Activated T-helper 2 cell treated with anti-CD3 and anti-CD28 coated beads, Interferon-gamma antibody, Interleukin-2, Interleukin-4, amounts not matched to agents 10 μg/mL and 5 μg/mL and 100 μg/mL, durations not matched to agents 14 hours and 24 hours and 36 hours (primary cell): Measurements from ENCODE around the gene ALDH1B1. TPM values are rescaled to one million over a fixed set of nuclear protein-coding genes. Genes with fewer than 3 reads are reported as not detected.
"Not testable (repeated sequence)": the region's sequence is repeated elsewhere in the genome, so short reads cannot be mapped to it uniquely, and the experiment has no call there.

Experiments
- DNase-seq: peaks from one replicate; pipeline ENCODE4 v3.0.0; 2021; ENCODE audit warnings: low spot score
- H3K27ac Mint-ChIP-seq: one replicate; pipeline ENCODE4 v1.8.0; 2021; ENCODE audit warnings: mixed read lengths
- H3K27me3 Mint-ChIP-seq: one replicate; pipeline ENCODE4 v1.8.0; 2021; ENCODE audit warnings: low read depth, mixed read lengths
- H3K36me3 Mint-ChIP-seq: one replicate; pipeline ENCODE4 v1.8.0; 2021; ENCODE audit warnings: low read depth, mixed read lengths
- H3K4me1 Mint-ChIP-seq: one replicate; pipeline ENCODE4 v1.8.0; 2021; ENCODE audit warnings: low read depth, mixed read lengths
- H3K4me3 Mint-ChIP-seq: one replicate; pipeline ENCODE4 v1.8.0; 2021; ENCODE audit warnings: low read depth, mild to moderate bottlenecking, moderate library complexity, mixed read lengths
- H3K9me3 Mint-ChIP-seq: one replicate; pipeline ENCODE4 v1.8.0; 2021; ENCODE audit warnings: mixed read lengths
- intact Hi-C: fragments of 100-400 bp; cut with micrococcal nuclease; formaldehyde crosslinking; loops from one replicate; pipeline ENCODE4 v1.15.1; 2023
- total RNA-seq: library from RNA; stranded (reverse); gene quantifications from 2 replicates; pipeline ENCODE4 v1.2.3, GENCODE V29; 2022

The ALDH1B1 gene
- total RNA-seq, 1 donor from 2014 or later, result 39.3 TPM

GRCh38 chr9:38368731-38369130, 23.8 kb upstream of the ALDH1B1 start:
- H3K4me3 Mint-ChIP-seq, result no peak overlapping the region
- intact Hi-C loops, result loop anchor here (10.0 kb wide), 2 partner anchors 284 to 624 kb away; no protein-coding TSS in a partner anchor
- H3K36me3 Mint-ChIP-seq, result no peaks in the 10 kb centered on the region
- DNase-seq, result no peak
- peaks cover 3% of the 10 kb centered on the region for H3K27me3 Mint-ChIP-seq
- no peaks in the 10 kb centered on the region for H3K9me3 Mint-ChIP-seq
- H3K27ac Mint-ChIP-seq, result no peak overlapping the region
- H3K4me1 Mint-ChIP-seq, result no peaks in the 10 kb centered on the region

GRCh38 chr9:38370176-38370575, 22.3 kb upstream of the ALDH1B1 start:
- H3K36me3 Mint-ChIP-seq, result no peaks in the 10 kb centered on the region
- no peaks in the 10 kb centered on the region for H3K9me3 Mint-ChIP-seq
- H3K4me1 Mint-ChIP-seq, result no peaks in the 10 kb centered on the region
- H3K27ac Mint-ChIP-seq, result no peak overlapping the region
- H3K4me3 Mint-ChIP-seq, result no peak overlapping the region
- intact Hi-C loops, result no loop called here
- H3K27me3 Mint-ChIP-seq, result peaks cover 4% of the 10 kb centered on the region
- no peak for DNase-seq

- Mint-ChIP-seq H3K9me3 (no peaks in the 10 kb centered on the region), H3K4me3 (no peak overlapping the region), H3K27me3 (peaks cover 6% of the 10 kb centered on the region), H3K36me3 (no peaks in the 10 kb centered on the region), H3K4me1 (no peaks in the 10 kb centered on the region), H3K27ac (no peak overlapping the region)
- intact Hi-C loops, result no loop called here
- no peak for DNase-seq
Measured at GRCh38 chr9:38371495-38371894, 21.0 kb upstream of the ALDH1B1 start.

GRCh38 chr9:38372762-38373619, 19.5 kb upstream of the ALDH1B1 start:
- peaks cover 6% of the 10 kb centered on the region for H3K27me3 Mint-ChIP-seq
- no peak overlapping the region for H3K27ac Mint-ChIP-seq
- no peak for DNase-seq
- H3K4me1 Mint-ChIP-seq, result no peaks in the 10 kb centered on the region
- no peaks in the 10 kb centered on the region for H3K36me3 Mint-ChIP-seq
- H3K9me3 Mint-ChIP-seq, result no peaks in the 10 kb centered on the region
- intact Hi-C loops, result no loop called here
- no peak overlapping the region for H3K4me3 Mint-ChIP-seq

GRCh38 chr9:38373679-38374078, 18.8 kb upstream of the ALDH1B1 start:
- no peak overlapping the region for H3K4me3 Mint-ChIP-seq
- DNase-seq, result no peak
- H3K27me3 Mint-ChIP-seq, result peaks cover 6% of the 10 kb centered on the region
- no peaks in the 10 kb centered on the region for H3K4me1 Mint-ChIP-seq
- intact Hi-C loops, result no loop called here
- H3K9me3 Mint-ChIP-seq, result no peaks in the 10 kb centered on the region
- no peak overlapping the region for H3K27ac Mint-ChIP-seq
- H3K36me3 Mint-ChIP-seq, result no peaks in the 10 kb centered on the region

GRCh38 chr9:38374847-38375571, 17.5 kb upstream of the ALDH1B1 start:
- H3K4me1 Mint-ChIP-seq, result no peaks in the 10 kb centered on the region
- H3K9me3 Mint-ChIP-seq, result no peaks in the 10 kb centered on the region
- no peak overlapping the region for H3K4me3 Mint-ChIP-seq
- no peak overlapping the region for H3K27ac Mint-ChIP-seq
- no peak for DNase-seq
- intact Hi-C loops, result no loop called here
- peaks cover 6% of the 10 kb centered on the region for H3K27me3 Mint-ChIP-seq
- H3K36me3 Mint-ChIP-seq, result no peaks in the 10 kb centered on the region

GRCh38 chr9:38375572-38375963, 16.9 kb upstream of the ALDH1B1 start:
- H3K27ac Mint-ChIP-seq, result no peak overlapping the region
- intact Hi-C loops, result no loop called here
- H3K27me3 Mint-ChIP-seq, result peaks cover 6% of the 10 kb centered on the region
- no peaks in the 10 kb centered on the region for H3K9me3 Mint-ChIP-seq
- H3K36me3 Mint-ChIP-seq, result no peaks in the 10 kb centered on the region
- H3K4me3 Mint-ChIP-seq, result no peak overlapping the region
- no peaks in the 10 kb centered on the region for H3K4me1 Mint-ChIP-seq
- DNase-seq, result no peak

- H3K36me3 Mint-ChIP-seq, result no peaks in the 10 kb centered on the region
- H3K4me3 Mint-ChIP-seq, result no peak overlapping the region
- intact Hi-C loops, result no loop called here
- H3K9me3 Mint-ChIP-seq, result no peaks in the 10 kb centered on the region
- DNase-seq, result no peak
- H3K4me1 Mint-ChIP-seq, result no peaks in the 10 kb centered on the region
- H3K27ac Mint-ChIP-seq, result no peak overlapping the region
- H3K27me3 Mint-ChIP-seq, result peaks cover 6% of the 10 kb centered on the region
Measured at GRCh38 chr9:38376021-38376670, 16.4 kb upstream of the ALDH1B1 start.

GRCh38 chr9:38377336-38378083, 15.0 kb upstream of the ALDH1B1 start:
- intact Hi-C loops, H3K36me3 Mint-ChIP-seq, H3K27ac Mint-ChIP-seq, H3K4me1 Mint-ChIP-seq, H3K9me3 Mint-ChIP-seq, DNase-seq, H3K4me3 Mint-ChIP-seq, H3K27me3 Mint-ChIP-seq: not testable (repeated sequence)

- Mint-ChIP-seq H3K9me3 (peaks cover 6% of the 10 kb centered on the region), H3K27me3 (peaks cover 2% of the 10 kb centered on the region), H3K4me3 (no peak overlapping the region), H3K27ac (no peak overlapping the region), H3K36me3 (no peaks in the 10 kb centered on the region), H3K4me1 (no peaks in the 10 kb centered on the region)
- no peak for DNase-seq
- intact Hi-C loops, result no loop called here
Measured at GRCh38 chr9:38380230-38380871, 12.2 kb upstream of the ALDH1B1 start.

GRCh38 chr9:38380872-38381534, 11.5 kb upstream of the ALDH1B1 start:
- H3K27me3 Mint-ChIP-seq, result no peaks in the 10 kb centered on the region
- H3K36me3 Mint-ChIP-seq, result no peaks in the 10 kb centered on the region
- H3K4me1 Mint-ChIP-seq, result no peaks in the 10 kb centered on the region
- H3K9me3 Mint-ChIP-seq, result peaks cover 6% of the 10 kb centered on the region
- intact Hi-C loops, result no loop called here
- DNase-seq, result no peak
- H3K27ac Mint-ChIP-seq, result no peak overlapping the region
- no peak overlapping the region for H3K4me3 Mint-ChIP-seq

GRCh38 chr9:38382141-38382540, 10.4 kb upstream of the ALDH1B1 start:
- peaks cover 6% of the 10 kb centered on the region for H3K9me3 Mint-ChIP-seq
- H3K27ac Mint-ChIP-seq, result no peak overlapping the region
- no peak for DNase-seq
- peaks cover 3% of the 10 kb centered on the region for H3K27me3 Mint-ChIP-seq
- H3K36me3 Mint-ChIP-seq, result no peaks in the 10 kb centered on the region
- H3K4me3 Mint-ChIP-seq, result no peak overlapping the region
- H3K4me1 Mint-ChIP-seq, result no peaks in the 10 kb centered on the region
- intact Hi-C loops, result no loop called here
